Stimulated activated CD4-positive, alpha-beta T cell treated with anti-CD3 and anti-CD28 coated beads, Interleukin-4, amount 100 ng/mL, for 48 hours (primary cell): ENCODE results near the gene OR13C5.

Experiments
- DNase-seq, 2 donors: peaks; one replicate each; pipeline ENCODE4 v3.0.0-alpha.2; 2020; ENCODE audit warnings: low read depth in 2 of 2

OR13C5 gene

GRCh38 chr9:104553261-104553660 lies 46.0 kb downstream of the OR13C5 start:
- no peak for DNase-seq
